A204.1 (cell line): ENCODE measurements around the gene CRABP2.

Experiments used
- FAIRE-seq: peaks from 2 replicates; lab custom pipeline; 2012; peaks lifted over from hg19 to GRCh38; lab: Jason Lieb, UNC

The CRABP2 gene

GRCh38 chr1:156705321-156705917 lies at the start of gene CRABP2:
TSS of gene CRABP2 (minus strand) at chr1:156705583. CDS start at chr1:156705446, 137 bp downstream.
- FAIRE-seq, result no peak

- no peak for FAIRE-seq
Measured at GRCh38 chr1:156754219-156754618, 48.8 kb upstream of the CRABP2 start.

- FAIRE-seq, result no peak
Measured at GRCh38 chr1:156752843-156753482, 47.6 kb upstream of the CRABP2 start.

GRCh38 chr1:156751757-156752481 lies 46.5 kb upstream of the CRABP2 start:
- no peak for FAIRE-seq

GRCh38 chr1:156751451-156751756 lies 46.0 kb upstream of the CRABP2 start, which contains the start of gene HDGF:
TSS of gene HDGF (minus strand) at chr1:156751675. CDS start at chr1:156751429, 246 bp downstream.
- FAIRE-seq, result no peak

GRCh38 chr1:156750711-156751450 lies 45.5 kb upstream of the CRABP2 start:
- FAIRE-seq, result no peak

GRCh38 chr1:156750191-156750672 lies 44.8 kb upstream of the CRABP2 start:
- no peak for FAIRE-seq

GRCh38 chr1:156749419-156750118 lies 44.2 kb upstream of the CRABP2 start:
- no peak for FAIRE-seq

- no peak for FAIRE-seq
Measured at GRCh38 chr1:156748670-156749418, 43.5 kb upstream of the CRABP2 start.

GRCh38 chr1:156747742-156748669 lies 42.6 kb upstream of the CRABP2 start:
- FAIRE-seq, result no peak

GRCh38 chr1:156746728-156747631 lies 41.6 kb upstream of the CRABP2 start:
- no peak for FAIRE-seq

GRCh38 chr1:156746406-156746727 lies 41.0 kb upstream of the CRABP2 start:
- FAIRE-seq, result no peak

GRCh38 chr1:156745881-156746280 lies 40.5 kb upstream of the CRABP2 start:
- FAIRE-seq, result no peak

GRCh38 chr1:156744786-156745419 lies 39.5 kb upstream of the CRABP2 start:
- FAIRE-seq, result no peak

GRCh38 chr1:156744344-156744743 lies 39.0 kb upstream of the CRABP2 start:
- FAIRE-seq, result no peak

- no peak for FAIRE-seq
Measured at GRCh38 chr1:156743367-156744302, 38.3 kb upstream of the CRABP2 start.

GRCh38 chr1:156742801-156743200 lies 37.4 kb upstream of the CRABP2 start:
- FAIRE-seq, result no peak

- FAIRE-seq, result no peak
Measured at GRCh38 chr1:156742017-156742416, 36.6 kb upstream of the CRABP2 start.
